HepG2 (cell line): ENCODE data around the gene CDK6. TPM values are rescaled to one million over a fixed set of nuclear protein-coding genes. Genes with fewer than 3 reads are reported as not detected.

Experiments used
- ATAC-seq: fragments of 200-7000 bp; cut with Tn5 transposase; 3 replicates; pipeline ENCODE4 v1.9.1; 2020; ENCODE audit warnings: mild to moderate bottlenecking, moderate library complexity
- BruUV-seq: library from RNA; stranded (reverse); fragments of 400-500 nt; replicated peaks from 2 replicates; lab custom pipeline; 2021; lab: Mats Ljungman, UMichigan
- CTCF ChIA-PET: fragments of 300-600 bp; formaldehyde crosslinking; extraction: SDS; loops from one replicate; lab custom pipeline; 2021; ENCODE audit warnings: low total read pairs, inconsistent platforms, low intra/inter-chr PET ratio; lab: Yijun Ruan, JAX
- POLR2A ChIA-PET: fragments of 350-600 bp; sonication (Branson Sonifier 250); formaldehyde crosslinking; loops from one replicate; lab custom pipeline; 2020; ENCODE audit warnings: antibody characterized with exemption, inconsistent platforms; lab: Yijun Ruan, JAX
- DNase-seq: peaks from one replicate; pipeline ENCODE4 v3.0.0-alpha.2; 2015; ENCODE audit warnings: low spot score
- FAIRE-seq: peaks from 3 replicates; lab custom pipeline; 2011; peaks lifted over from hg19 to GRCh38; lab: Jason Lieb, UNC
- H2AFZ ChIP-seq: one replicate; pipeline ENCODE4 v1.6.1; 2011; ENCODE audit warnings: low read length, inconsistent platforms
- H3K27ac ChIP-seq: fragments of 300-600 bp; 3 replicates; pipeline ENCODE4 v1.8.0; 2011; ENCODE audit warnings: mixed run types, mild to moderate bottlenecking, mixed read lengths, low read length, inconsistent platforms; ENCODE audit not compliant: insufficient read depth; ENCODE audit errors: extremely low read length
- H3K27me3 ChIP-seq, 2 experiments: fragments of 200-600 bp in 1 of 2; 2 replicates in 1 of 2; 3 replicates in 1 of 2; pipeline versions ENCODE4 v1.6.0 to v1.8.0; 2011; ENCODE audit warnings: low read length in 2 of 2, mild to moderate bottlenecking in 2 of 2, moderate library complexity in 2 of 2, inconsistent platforms in 1 of 2; ENCODE audit not compliant: insufficient read depth in 2 of 2, control insufficient read depth in 1 of 2
- H3K36me3 ChIP-seq, 2 experiments: fragments of 200-600 bp in 1 of 2; replicated peaks in 1 of 2; 2 replicates in 1 of 2; 3 replicates in 1 of 2; pipeline versions ENCODE4 v1.5.1 to v1.8.0; 2011; ENCODE audit warnings: low read length in 2 of 2, inconsistent platforms in 1 of 2; ENCODE audit not compliant: insufficient read depth in 2 of 2, control insufficient read depth in 1 of 2
- H3K4me1 ChIP-seq: 2 replicates; pipeline ENCODE4 v1.5.1; 2012; ENCODE audit warnings: low read length, inconsistent platforms; ENCODE audit not compliant: insufficient read depth
- H3K4me2 ChIP-seq: 2 replicates; pipeline ENCODE4 v1.6.0; 2011; ENCODE audit warnings: low read depth, low read length, inconsistent platforms
- H3K4me3 ChIP-seq, 3 experiments: fragments of 200-600 bp in 1 of 3; sonication (generic), shearing (Covaris generic) in 1 of 3; replicated peaks in 1 of 3; 2 replicates each; pipeline ENCODE4 v1.5.1; 2011 to 2016; ENCODE audit warnings: low read length in 3 of 3, inconsistent platforms in 2 of 3, low read depth in 2 of 3, mild to moderate bottlenecking in 2 of 3, control low read depth in 1 of 3, mixed read lengths in 1 of 3; ENCODE audit not compliant: insufficient read depth in 1 of 3
- H3K79me2 ChIP-seq: one replicate; pipeline ENCODE4 v1.6.1; 2011; ENCODE audit warnings: low read length, inconsistent platforms; ENCODE audit not compliant: insufficient read depth
- H3K9ac ChIP-seq: 2 replicates; pipeline ENCODE4 v1.6.0; 2011; ENCODE audit warnings: mild to moderate bottlenecking, low read depth, low read length, inconsistent platforms; ENCODE audit not compliant: insufficient read depth
- H3K9me3 ChIP-seq: 2 replicates; pipeline ENCODE4 v1.5.1; 2012; ENCODE audit warnings: mild to moderate bottlenecking, low read length
- H4K20me1 ChIP-seq: 2 replicates; pipeline ENCODE4 v1.6.0; 2011; ENCODE audit warnings: inconsistent platforms, mild to moderate bottlenecking, low read length, moderate library complexity; ENCODE audit not compliant: insufficient read depth
- CC2D1A ChIP-seq: sonication (generic); formaldehyde crosslinking; IDR thresholded peaks from 2 replicates; pipeline ENCODE4 v1.8.1; 2023; ENCODE audit warnings: mild to moderate bottlenecking, missing genetic modification reagents
- CEBPB ChIP-seq: IDR thresholded peaks from 2 replicates; pipeline ENCODE4 v1.6.1; 2011; ENCODE audit warnings: low read depth, low read length, improper control_type of control experiment, borderline replicate concordance
- CHD4 ChIP-seq: fragments of 200-600 bp; sonication (generic); IDR thresholded peaks from 2 replicates; pipeline ENCODE4 v1.7.0; 2017; ENCODE audit warnings: mild to moderate bottlenecking, low read length, borderline replicate concordance
- CREB1 ChIP-seq, 2 experiments: fragments of 450-650 bp in 1 of 2; IDR thresholded peaks; 2 replicates each; pipeline ENCODE4 v1.6.1; 2016 to 2017; ENCODE audit warnings: control low read depth in 1 of 2, mild to moderate bottlenecking in 1 of 2, missing compliant biosample characterization in 1 of 2, missing genetic modification characterization in 1 of 2
- GRHL1 ChIP-seq: sonication (generic); formaldehyde crosslinking; conservative IDR thresholded peaks from 2 replicates; pipeline ENCODE4 v1.8.0; 2022; ENCODE audit warnings: missing genetic modification reagents
- KAT2B ChIP-seq: fragments of 150-350 bp; IDR thresholded peaks from 2 replicates; pipeline ENCODE4 v1.6.1; 2014; ENCODE audit warnings: low read depth, low read length, borderline replicate concordance
- NR2F1 ChIP-seq, 2 experiments: fragments of 450-650 bp in 1 of 2; formaldehyde crosslinking in 1 of 2; IDR thresholded peaks; 2 replicates each; pipeline versions ENCODE4 v1.5.0 to v1.6.1; 2016 to 2020; ENCODE audit warnings: mild to moderate bottlenecking in 1 of 2, missing compliant biosample characterization in 1 of 2, missing genetic modification reagents in 1 of 2, moderate library complexity in 1 of 2
- RBM22 ChIP-seq: fragments of 200-400 bp; formaldehyde crosslinking; optimal IDR thresholded peaks from 2 replicates; pipeline ENCODE3; 2017; ENCODE audit warnings: mild to moderate bottlenecking, low read length, moderate library complexity
- SSRP1 ChIP-seq: IDR thresholded peaks from 2 replicates; pipeline ENCODE4 v1.6.1; 2016; ENCODE audit warnings: control low read depth
- ZNF567 ChIP-seq: sonication (generic); formaldehyde crosslinking; IDR thresholded peaks from 2 replicates; pipeline ENCODE4 v1.8.1; 2023; ENCODE audit warnings: mild to moderate bottlenecking, missing genetic modification reagents, borderline replicate concordance
- WGBS: methylation state at CpG from one replicate; pipeline ENCODE4 v1.1.6; 2017; ENCODE audit warnings: low lambda C conversion rate; 5-methylcytosine and 5-hydroxymethylcytosine counted together
- in situ Hi-C: cut with HindIII; loops from 2 replicates; pipeline ENCODE4 v1.10.0; 2017; ENCODE audit warnings: low pct_unique_long_range_greater_than_20kb; ENCODE audit not compliant: extremely low pct_ligation_motif_present
- intact Hi-C: fragments of 100-400 bp; cut with micrococcal nuclease; formaldehyde crosslinking; loops from one replicate; pipeline ENCODE4 v1.10.0; 2022; ENCODE audit not compliant: unreplicated experiment
- polyA plus RNA-seq, 8 experiments: library from polyadenylated mRNA; depleted of rRNA in 3 of 8; stranded (reverse) in 7 of 8; unstranded in 1 of 8; fragments of >200 nt; fragmentation: Illumina TruSeq in 4 of 8; extraction: Trizol in 4 of 8; gene quantifications; 2 replicates each; pipeline versions ENCODE4 v1.2.1 to v1.2.3, GENCODE V29; 2011 to 2016; ENCODE audit warnings: low read depth in 4 of 8, missing spikeins in 1 of 8, mixed read lengths in 1 of 8; ENCODE audit not compliant: insufficient read depth in 1 of 8
- total RNA-seq, 5 experiments: library from RNA; depleted of rRNA; stranded (reverse); fragments of >200 nt; fragmentation: Illumina TruSeq; extraction: Trizol; gene quantifications; 2 replicates each; pipeline ENCODE4 v1.2.3, GENCODE V29; 2016; ENCODE audit warnings: low read depth in 1 of 5
- TF ChIP-seq, protein P1 (sequence below): sonication (generic); formaldehyde crosslinking; IDR thresholded peaks from 2 replicates; pipeline ENCODE4 v1.5.1; 2020; ENCODE audit warnings: missing genetic modification reagents, mild to moderate bottlenecking, borderline replicate concordance

Gene CDK6
- total and polyA plus RNA-seq, 2 of the 13 experiments (the other 11 are each of a cell fraction or from before 2014, with no cell fraction given) = 34.6 to 90.8 TPM

DNA sequence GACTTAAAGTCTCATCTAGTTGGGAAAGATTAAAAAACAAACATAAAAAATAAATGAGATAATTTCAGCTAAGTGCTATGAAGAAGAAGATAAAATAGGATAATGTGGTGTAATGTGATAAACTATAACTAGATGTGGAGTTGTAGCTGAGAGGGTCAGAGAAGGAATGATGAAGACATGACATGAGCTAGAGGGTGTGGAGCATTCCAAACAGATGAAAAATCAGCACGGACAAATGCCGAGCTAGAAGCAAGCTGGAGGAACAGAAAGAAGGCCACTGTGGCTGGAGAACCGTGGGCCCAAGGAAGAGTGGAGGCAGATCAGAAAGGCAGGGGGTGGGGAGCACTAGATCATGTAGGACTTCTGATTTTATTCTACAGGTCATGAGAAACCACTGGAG lies 70.6 kb downstream of the CDK6 start:
- Histone ChIP-seq H3K36me3 (peaks cover 7 to 64% of the 10 kb centered on the region in 2 experiments), H3K9me3 (no peaks in the 10 kb centered on the region)
- peak; percentile 56 for TF ChIP-seq RBM22
- TF ChIP-seq, protein P1, sequence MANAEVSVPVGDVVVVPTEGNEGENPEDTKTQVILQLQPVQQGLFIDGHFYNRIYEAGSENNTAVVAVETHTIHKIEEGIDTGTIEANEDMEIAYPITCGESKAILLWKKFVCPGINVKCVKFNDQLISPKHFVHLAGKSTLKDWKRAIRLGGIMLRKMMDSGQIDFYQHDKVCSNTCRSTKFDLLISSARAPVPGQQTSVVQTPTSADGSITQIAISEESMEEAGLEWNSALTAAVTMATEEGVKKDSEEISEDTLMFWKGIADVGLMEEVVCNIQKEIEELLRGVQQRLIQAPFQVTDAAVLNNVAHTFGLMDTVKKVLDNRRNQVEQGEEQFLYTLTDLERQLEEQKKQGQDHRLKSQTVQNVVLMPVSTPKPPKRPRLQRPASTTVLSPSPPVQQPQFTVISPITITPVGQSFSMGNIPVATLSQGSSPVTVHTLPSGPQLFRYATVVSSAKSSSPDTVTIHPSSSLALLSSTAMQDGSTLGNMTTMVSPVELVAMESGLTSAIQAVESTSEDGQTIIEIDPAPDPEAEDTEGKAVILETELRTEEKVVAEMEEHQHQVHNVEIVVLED (CRISPR knock-in tag) = no peak
- TF ChIP-seq, all 625 proteins: peak for 1
- Histone ChIP-seq H3K4me2 (no peak overlapping the region), H4K20me1 (no peaks in the 10 kb centered on the region), H3K9ac (no peak overlapping the region), H3K79me2 (peaks cover 63% of the 10 kb centered on the region), H3K27ac (peak overlapping the region; percentile 18), H3K4me3 (no peak overlapping the region), H3K4me1 (peaks cover 52% of the 10 kb centered on the region), H2AFZ (no peak overlapping the region), H3K27me3 (no peaks in the 10 kb centered on the region)
- no peak for ATAC-seq
- WGBS = 97% methylated on average over 3 of the region's 3 CpGs
- no TSS peak for BruUV-seq
- DNase-seq = no peak
- in situ Hi-C loops (no loop called here), intact Hi-C loops (no loop called here)
- CTCF ChIA-PET = no interaction called here
- POLR2A ChIA-PET = interaction anchor here (2.7 kb wide), 1 partner anchor 70 kb away, joined by 7 read pairs; no protein-coding TSS in a partner anchor
- no peak for FAIRE-seq

DNA sequence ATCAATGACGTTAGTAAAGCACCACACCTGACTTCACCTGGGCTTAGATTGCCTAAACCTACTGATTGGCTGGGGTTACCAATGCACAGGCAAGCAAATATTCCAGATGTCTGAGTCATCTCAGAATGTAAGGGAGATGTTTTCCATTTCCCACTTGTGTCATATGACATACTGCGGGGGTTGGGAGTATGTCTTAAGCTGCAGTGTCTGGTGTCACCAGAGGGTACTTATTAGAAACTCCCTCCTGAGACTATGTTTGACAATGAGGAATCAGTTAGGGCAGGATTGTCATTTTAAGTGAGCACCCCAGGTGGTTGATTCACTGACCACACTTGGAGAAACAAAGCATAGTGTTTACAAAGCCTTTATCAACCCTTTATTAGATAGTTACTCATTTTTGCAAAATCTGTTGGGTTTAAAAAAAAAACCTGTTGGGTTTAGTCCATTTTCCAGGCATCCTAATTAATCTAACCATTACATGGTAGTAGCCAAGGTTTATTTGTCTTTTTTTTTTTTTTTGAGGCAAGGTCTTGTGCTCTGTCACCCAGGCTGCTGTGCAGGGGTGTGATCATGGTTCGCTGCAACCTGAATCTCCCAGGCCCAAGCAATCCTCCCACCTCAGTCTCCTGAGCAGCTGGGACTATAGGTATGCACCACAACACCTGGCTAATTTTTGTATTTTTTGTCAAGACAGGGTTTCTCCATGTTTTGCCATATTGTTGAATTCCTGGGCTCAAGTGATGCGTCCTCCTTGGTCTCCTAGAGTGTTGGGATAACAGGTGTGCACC lies 72.5 kb downstream of the CDK6 start:
- in situ Hi-C loops (no loop called here), intact Hi-C loops (no loop called here)
- ChIA-PET CTCF (no interaction called here), POLR2A (no interaction called here)
- WGBS = 96% methylated on average over 4 of the region's 4 CpGs
- FAIRE-seq = no peak
- Histone ChIP-seq H3K9ac (no peak overlapping the region), H3K4me3 (no peak overlapping the region), H3K36me3 (peaks cover 10 to 67% of the 10 kb centered on the region in 2 experiments), H3K9me3 (no peaks in the 10 kb centered on the region), H3K27ac (no peak overlapping the region), H3K79me2 (peaks cover 64% of the 10 kb centered on the region), H3K27me3 (no peaks in the 10 kb centered on the region), H3K4me2 (no peak overlapping the region), H2AFZ (no peak overlapping the region), H4K20me1 (no peaks in the 10 kb centered on the region), H3K4me1 (peaks cover 52% of the 10 kb centered on the region)
- DNase-seq = peak; percentile 63
- ATAC-seq = peak; percentile 56
- BruUV-seq = no TSS peak
- TF ChIP-seq ZNF567 (CRISPR knock-in tag) = no peak
- 0 out of 2 replicates have a peak, but pooled peaks have one; percentile 37 for TF ChIP-seq SSRP1
- no peak for TF ChIP-seq NR2F1 (CRISPR knock-in tag; IDR thresholded peaks at IDR 0.05)
- peak; percentile 30; the same call in 1 of the 2 replicates for TF ChIP-seq CREB1 (IDR thresholded peaks at IDR 0.05)
- no peak for TF ChIP-seq CREB1 (CRISPR knock-in tag; IDR thresholded peaks at IDR 0.05)
- TF ChIP-seq KAT2B = no peak
- TF ChIP-seq CC2D1A (CRISPR knock-in tag) = no peak
- TF ChIP-seq CHD4 = no peak
- no peak for TF ChIP-seq GRHL1 (CRISPR knock-in tag)
- TF ChIP-seq CEBPB = no peak
